ENCODE results near the gene PMF1. TPM values are rescaled to one million over a fixed set of nuclear protein-coding genes. Genes with fewer than 3 reads are reported as not detected.
A peak's percentile ranks its signal among the peaks of the same experiment; 100 is the strongest.

The PMF1 gene, protein sequence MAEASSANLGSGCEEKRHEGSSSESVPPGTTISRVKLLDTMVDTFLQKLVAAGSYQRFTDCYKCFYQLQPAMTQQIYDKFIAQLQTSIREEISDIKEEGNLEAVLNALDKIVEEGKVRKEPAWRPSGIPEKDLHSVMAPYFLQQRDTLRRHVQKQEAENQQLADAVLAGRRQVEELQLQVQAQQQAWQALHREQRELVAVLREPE
- total RNA-seq = 77.7 and 80.9 TPM in 2 replicates
- long read RNA-seq, transcript PMF1-202 (5 exons, 1,068 nt) = major isoform, 28 of 34 reads
- long read RNA-seq, partial matches to known transcripts = 3 of 34 reads
- long read RNA-seq, other reads (novel, unspliced or antisense) = 3 of 34 reads

DNA sequence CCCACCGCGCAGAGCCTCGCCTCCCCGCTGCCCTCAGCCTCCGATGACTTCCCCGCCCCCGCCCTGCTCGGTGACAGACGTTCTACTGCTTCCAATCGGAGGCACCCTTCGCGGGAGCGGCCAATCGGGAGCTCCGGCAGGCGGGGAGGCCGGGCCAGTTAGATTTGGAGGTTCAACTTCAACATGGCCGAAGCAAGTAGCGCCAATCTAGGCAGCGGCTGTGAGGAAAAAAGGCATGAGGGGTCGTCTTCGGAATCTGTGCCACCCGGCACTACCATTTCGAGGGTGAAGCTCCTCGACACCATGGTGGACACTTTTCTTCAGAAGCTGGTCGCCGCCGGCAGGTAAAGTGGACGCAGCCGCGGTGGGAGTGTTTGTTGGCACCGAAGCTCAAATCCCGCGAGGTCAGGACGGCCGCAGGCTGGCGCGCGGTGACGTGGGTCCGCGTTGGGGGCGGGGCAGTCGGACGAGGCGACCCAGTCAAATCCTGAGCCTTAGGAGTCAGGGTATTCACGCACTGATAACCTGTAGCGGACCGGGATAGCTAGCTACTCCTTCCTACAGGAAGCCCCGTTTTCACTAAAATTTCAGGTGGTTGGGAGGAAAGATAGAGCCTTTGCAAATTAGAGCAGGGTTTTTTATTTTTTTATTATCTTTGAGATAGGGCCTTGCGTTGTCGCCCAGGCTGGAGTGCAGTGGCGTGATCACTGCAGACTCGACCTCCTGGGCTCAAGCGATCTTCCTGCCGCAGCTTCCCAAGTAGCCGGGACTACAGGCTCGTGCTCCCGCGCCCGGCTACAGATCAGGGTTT is at the start of gene PMF1:
PMF1 (plus strand) TSS at position 175 of the 811 bp plus-strand sequence; CDS start at position 184, 9 bp downstream.
- peak; percentile 90 for DNase-seq (ENCODE audit: low spot score, unreplicated experiment)
- Mint-ChIP-seq H3K9me3 (ENCODE audit: low read depth) (no peaks in the 10 kb centered on the region), H3K4me3 (ENCODE audit: low read depth) (peak within 1 kb of the TSS; percentile 93), H3K4me1 (ENCODE audit: low read depth) (peaks cover 10% of the 10 kb centered on the region), H3K36me3 (ENCODE audit: insufficient read depth) (peaks cover 3% of the 10 kb centered on the region), H3K27me3 (no peaks in the 10 kb centered on the region), H3K27ac (peak within 1 kb of the TSS; percentile 100)
- TF ChIP-seq, protein P1, sequence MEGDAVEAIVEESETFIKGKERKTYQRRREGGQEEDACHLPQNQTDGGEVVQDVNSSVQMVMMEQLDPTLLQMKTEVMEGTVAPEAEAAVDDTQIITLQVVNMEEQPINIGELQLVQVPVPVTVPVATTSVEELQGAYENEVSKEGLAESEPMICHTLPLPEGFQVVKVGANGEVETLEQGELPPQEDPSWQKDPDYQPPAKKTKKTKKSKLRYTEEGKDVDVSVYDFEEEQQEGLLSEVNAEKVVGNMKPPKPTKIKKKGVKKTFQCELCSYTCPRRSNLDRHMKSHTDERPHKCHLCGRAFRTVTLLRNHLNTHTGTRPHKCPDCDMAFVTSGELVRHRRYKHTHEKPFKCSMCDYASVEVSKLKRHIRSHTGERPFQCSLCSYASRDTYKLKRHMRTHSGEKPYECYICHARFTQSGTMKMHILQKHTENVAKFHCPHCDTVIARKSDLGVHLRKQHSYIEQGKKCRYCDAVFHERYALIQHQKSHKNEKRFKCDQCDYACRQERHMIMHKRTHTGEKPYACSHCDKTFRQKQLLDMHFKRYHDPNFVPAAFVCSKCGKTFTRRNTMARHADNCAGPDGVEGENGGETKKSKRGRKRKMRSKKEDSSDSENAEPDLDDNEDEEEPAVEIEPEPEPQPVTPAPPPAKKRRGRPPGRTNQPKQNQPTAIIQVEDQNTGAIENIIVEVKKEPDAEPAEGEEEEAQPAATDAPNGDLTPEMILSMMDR (IDR thresholded peaks at IDR 0.05; ENCODE audit: unreplicated experiment) = no peak

DNA sequence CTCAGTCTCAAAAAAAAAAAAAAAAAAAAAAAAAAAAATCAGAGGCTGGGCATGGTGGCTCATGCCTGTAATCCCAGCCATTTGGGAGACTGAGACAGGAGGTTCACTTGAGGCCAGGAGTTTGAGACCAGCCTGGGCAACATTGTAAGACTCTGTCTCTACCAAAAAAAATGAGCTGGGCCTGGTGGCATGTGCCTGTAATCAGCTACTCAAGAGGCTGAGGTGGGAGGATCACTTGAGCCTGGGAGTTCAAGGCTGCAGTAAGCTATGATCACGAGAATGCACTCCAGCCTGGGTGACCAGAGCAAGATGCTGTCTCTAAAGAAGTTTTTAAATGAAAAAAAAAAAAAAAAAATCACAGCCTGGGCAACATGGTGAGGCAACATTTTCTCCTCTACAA is 49.1 kb upstream of the PMF1 start:
- Mint-ChIP-seq H3K9me3 (ENCODE audit: low read depth) (no peaks in the 10 kb centered on the region), H3K27ac (no peak overlapping the region), H3K36me3 (ENCODE audit: insufficient read depth) (peaks cover 2% of the 10 kb centered on the region), H3K4me3 (ENCODE audit: low read depth) (no peak overlapping the region), H3K27me3 (peaks cover 23% of the 10 kb centered on the region), H3K4me1 (ENCODE audit: low read depth) (peaks cover 6% of the 10 kb centered on the region)
- TF ChIP-seq, protein P1 (IDR thresholded peaks at IDR 0.05; ENCODE audit: unreplicated experiment) = no peak
- DNase-seq (ENCODE audit: low spot score, unreplicated experiment) = no peak

DNA sequence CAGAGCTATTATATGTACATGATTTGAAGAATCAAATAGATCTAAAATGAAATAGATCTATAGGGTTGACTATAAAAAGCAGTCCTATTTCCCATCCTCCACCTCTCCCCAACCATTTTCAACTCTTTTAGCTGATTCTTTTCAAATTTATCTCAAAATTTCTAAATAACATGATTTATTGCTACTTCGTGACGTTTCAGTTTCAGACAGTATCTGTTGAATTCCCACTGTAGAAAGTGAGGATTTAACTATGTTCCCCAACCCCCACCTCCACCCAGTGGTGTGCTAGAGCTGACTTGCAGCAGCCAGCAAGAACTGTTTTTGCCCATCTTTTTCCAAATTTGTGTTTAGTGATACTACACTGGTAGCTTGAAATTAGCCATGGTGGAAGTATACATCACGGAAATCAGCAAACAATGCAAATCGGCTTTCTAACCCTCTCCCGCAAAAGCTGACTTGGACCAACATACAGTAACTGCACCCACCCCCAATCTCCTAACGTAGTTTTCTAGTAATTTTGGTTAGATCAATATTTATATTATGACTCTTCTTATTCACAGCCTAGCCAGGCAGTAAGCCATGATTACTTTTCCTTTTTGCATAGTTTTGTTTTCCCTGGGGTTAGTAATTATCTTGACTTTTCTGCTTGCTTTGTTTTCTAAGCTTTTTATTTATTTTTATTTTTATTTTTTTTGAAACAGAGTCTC is 48.5 kb upstream of the PMF1 start:
- Mint-ChIP-seq H3K9me3 (ENCODE audit: low read depth) (no peaks in the 10 kb centered on the region), H3K36me3 (ENCODE audit: insufficient read depth) (peaks cover 2% of the 10 kb centered on the region), H3K27me3 (peaks cover 19% of the 10 kb centered on the region), H3K4me3 (ENCODE audit: low read depth) (no peak overlapping the region), H3K27ac (no peak overlapping the region), H3K4me1 (ENCODE audit: low read depth) (peaks cover 6% of the 10 kb centered on the region)
- DNase-seq (ENCODE audit: low spot score, unreplicated experiment) = no peak
- TF ChIP-seq, protein P1 (IDR thresholded peaks at IDR 0.05; ENCODE audit: unreplicated experiment) = no peak

DNA sequence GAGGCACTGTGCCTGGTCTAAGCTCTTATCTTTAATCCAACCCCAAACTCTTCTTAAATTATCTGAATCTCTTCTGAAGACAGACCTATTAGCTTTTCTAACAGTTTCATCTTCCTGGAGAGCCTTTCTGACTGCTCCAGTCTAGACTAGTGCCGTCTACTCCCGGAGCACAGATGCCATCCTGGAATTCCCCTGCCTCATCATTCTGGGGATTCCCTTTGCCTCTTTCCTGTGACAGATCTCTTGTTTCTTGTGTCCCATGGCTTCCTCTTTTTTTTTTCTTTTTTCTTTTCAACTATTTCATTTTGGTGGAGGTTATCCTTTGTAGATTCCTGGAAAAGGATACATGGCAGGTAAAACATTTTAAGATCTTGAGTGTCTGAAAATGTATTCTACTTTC is 47.7 kb upstream of the PMF1 start:
- H3K4me3 Mint-ChIP-seq (ENCODE audit: low read depth) = no peak overlapping the region

More for the DNA sequence above, 47.7 kb upstream of the PMF1 start:
- Mint-ChIP-seq H3K27me3 (peaks cover 11% of the 10 kb centered on the region), H3K27ac (no peak overlapping the region), H3K4me1 (ENCODE audit: low read depth) (peaks cover 6% of the 10 kb centered on the region), H3K36me3 (ENCODE audit: insufficient read depth) (peaks cover 2% of the 10 kb centered on the region), H3K9me3 (ENCODE audit: low read depth) (no peaks in the 10 kb centered on the region)
- TF ChIP-seq, protein P1 (IDR thresholded peaks at IDR 0.05; ENCODE audit: unreplicated experiment) = no peak
- no peak for DNase-seq (ENCODE audit: low spot score, unreplicated experiment)
